OCI-LY7 (cell line): ENCODE results near the gene ISLR2. TPM values are rescaled to one million over a fixed set of nuclear protein-coding genes. Genes with fewer than 3 reads are reported as not detected.

Experiments used
- BruUV-seq: library from RNA; stranded (reverse); fragments of 400-500 nt; replicated peaks from 2 replicates; lab custom pipeline; 2021; lab: Mats Ljungman, UMichigan
- CTCF ChIA-PET: fragments of 300-600 bp; sonication (Branson Sonifier 250); formaldehyde crosslinking; loops from one replicate; lab custom pipeline; 2022; ENCODE audit warnings: antibody characterized with exemption; ENCODE audit not compliant: unreplicated experiment; lab: Charles Lee
- POLR2A ChIA-PET: fragments of 300-600 bp; sonication (Branson Sonifier 250); formaldehyde crosslinking; loops from one replicate; lab custom pipeline; 2022; ENCODE audit warnings: antibody characterized with exemption; lab: Charles Lee
- DNase-seq: peaks from one replicate; pipeline ENCODE4 v3.0.0-alpha.2; 2015; ENCODE audit warnings: low spot score
- H2AFZ ChIP-seq: fragments of 200-600 bp; sonication (generic), shearing (Covaris generic); 2 replicates; pipeline ENCODE4 v1.6.1; 2014; ENCODE audit warnings: mild to moderate bottlenecking, antibody characterized with exemption, low read length, moderate library complexity
- H3K27ac ChIP-seq: fragments of 200-600 bp; sonication (generic); 2 replicates; pipeline ENCODE4 v1.5.1; 2014; ENCODE audit warnings: mixed run types, low read depth, mild to moderate bottlenecking, moderate library complexity, low read length, inconsistent platforms; ENCODE audit not compliant: poor library complexity, severe bottlenecking
- H3K36me3 ChIP-seq: fragments of 200-600 bp; sonication (generic); 2 replicates; pipeline ENCODE4 v1.6.1; 2014; ENCODE audit warnings: mild to moderate bottlenecking, antibody characterized with exemption, low read length, moderate library complexity, mixed read lengths; ENCODE audit not compliant: insufficient read depth
- H3K4me1 ChIP-seq: fragments of 200-600 bp; sonication (generic); 2 replicates; pipeline ENCODE4 v1.5.1; 2014; ENCODE audit warnings: mild to moderate bottlenecking, low read length; ENCODE audit not compliant: insufficient read depth, poor library complexity, severe bottlenecking
- H3K4me2 ChIP-seq: fragments of 200-600 bp; sonication (generic); 2 replicates; pipeline ENCODE4 v1.6.1; 2014; ENCODE audit warnings: mild to moderate bottlenecking, low read length
- H3K4me3 ChIP-seq: fragments of 200-600 bp; sonication (generic); 2 replicates; pipeline ENCODE4 v1.5.1; 2014; ENCODE audit warnings: mild to moderate bottlenecking, low read depth, low read length; ENCODE audit not compliant: poor library complexity, severe bottlenecking
- H3K79me2 ChIP-seq: fragments of 200-600 bp; sonication (generic); 2 replicates; pipeline ENCODE4 v1.6.1; 2016; ENCODE audit warnings: low read depth, mild to moderate bottlenecking, low read length, moderate library complexity, mixed read lengths; ENCODE audit not compliant: insufficient read depth
- H3K9me2 ChIP-seq: fragments of 200-600 bp; sonication (generic); 2 replicates; pipeline ENCODE4 v1.6.1; 2016; ENCODE audit warnings: mild to moderate bottlenecking, low read length, mixed read lengths; ENCODE audit not compliant: insufficient read depth
- H3K9me3 ChIP-seq: fragments of 200-600 bp; sonication (generic); 2 replicates; pipeline ENCODE4 v1.6.1; 2014; ENCODE audit warnings: mild to moderate bottlenecking, mixed run types, low read length, mixed read lengths
- H4K20me1 ChIP-seq: fragments of 200-600 bp; sonication (generic); 2 replicates; pipeline ENCODE4 v1.6.1; 2014; ENCODE audit warnings: mild to moderate bottlenecking, antibody characterized with exemption, low read length, moderate library complexity, mixed read lengths; ENCODE audit not compliant: insufficient read depth
- EZH2phosphoT487 ChIP-seq: fragments of 200-600 bp; sonication (generic); IDR thresholded peaks from 2 replicates; pipeline ENCODE4 v1.6.1; 2018; ENCODE audit warnings: low read depth, borderline replicate concordance, mild to moderate bottlenecking, mixed run types, antibody characterized with exemption, low read length, moderate library complexity, mixed read lengths
- intact Hi-C: fragments of 100-400 bp; cut with micrococcal nuclease; formaldehyde crosslinking; loops from one replicate; pipeline ENCODE4 v1.10.0; 2022; ENCODE audit not compliant: unreplicated experiment
- total RNA-seq, 2 experiments: library from RNA; depleted of rRNA in 1 of 2; stranded (reverse); fragments of >200 nt in 1 of 2; shearing (Covaris generic) in 1 of 2; gene quantifications; 2 replicates each; pipeline ENCODE4 v1.2.3, GENCODE V29; 2014 to 2022
- TF ChIP-seq, protein P1 (sequence below): fragments of 200-600 bp; sonication (generic); conservative IDR thresholded peaks from 2 replicates; pipeline ENCODE4 v1.5.1; 2014; ENCODE audit warnings: mild to moderate bottlenecking, antibody characterized with exemption, low read length, moderate library complexity, mixed read lengths

ISLR2 gene
- total RNA-seq, 2 experiments from 2014 or later: not detected

DNA sequence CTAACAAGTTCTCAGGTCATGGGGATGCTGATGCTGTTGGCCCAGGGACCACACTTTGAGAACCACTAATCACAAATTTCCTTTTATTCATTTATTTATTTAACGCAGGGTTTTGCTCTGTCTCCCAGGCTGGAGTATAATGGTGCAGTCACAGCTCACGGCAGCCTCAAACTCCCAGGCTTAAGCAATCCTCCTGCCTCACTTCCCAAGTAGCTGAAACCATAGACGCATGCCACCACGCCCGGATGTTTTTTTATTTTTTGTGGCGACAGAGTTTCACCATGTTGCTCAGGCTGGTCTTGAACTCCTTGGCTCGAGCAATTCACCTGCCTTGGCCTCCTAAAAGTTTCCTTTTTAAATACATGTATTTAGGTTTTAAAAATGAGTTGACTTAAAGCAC is 20.7 kb upstream of the ISLR2 start:
- Histone ChIP-seq H3K36me3 (no peaks in the 10 kb centered on the region), H3K9me2 (no peaks in the 10 kb centered on the region), H3K4me2 (no peak overlapping the region), H2AFZ (no peak overlapping the region), H4K20me1 (no peaks in the 10 kb centered on the region), H3K9me3 (no peaks in the 10 kb centered on the region), H3K4me3 (no peak overlapping the region), H3K4me1 (no peaks in the 10 kb centered on the region), H3K79me2 (no peaks in the 10 kb centered on the region), H3K27ac (no peak overlapping the region)
- intact Hi-C loops: no loop called here
- ChIA-PET POLR2A (no interaction called here), CTCF (no interaction called here)
- no TSS peak for BruUV-seq
- DNase-seq: no peak
- TF ChIP-seq EZH2phosphoT487: no peak
- TF ChIP-seq, protein P1, sequence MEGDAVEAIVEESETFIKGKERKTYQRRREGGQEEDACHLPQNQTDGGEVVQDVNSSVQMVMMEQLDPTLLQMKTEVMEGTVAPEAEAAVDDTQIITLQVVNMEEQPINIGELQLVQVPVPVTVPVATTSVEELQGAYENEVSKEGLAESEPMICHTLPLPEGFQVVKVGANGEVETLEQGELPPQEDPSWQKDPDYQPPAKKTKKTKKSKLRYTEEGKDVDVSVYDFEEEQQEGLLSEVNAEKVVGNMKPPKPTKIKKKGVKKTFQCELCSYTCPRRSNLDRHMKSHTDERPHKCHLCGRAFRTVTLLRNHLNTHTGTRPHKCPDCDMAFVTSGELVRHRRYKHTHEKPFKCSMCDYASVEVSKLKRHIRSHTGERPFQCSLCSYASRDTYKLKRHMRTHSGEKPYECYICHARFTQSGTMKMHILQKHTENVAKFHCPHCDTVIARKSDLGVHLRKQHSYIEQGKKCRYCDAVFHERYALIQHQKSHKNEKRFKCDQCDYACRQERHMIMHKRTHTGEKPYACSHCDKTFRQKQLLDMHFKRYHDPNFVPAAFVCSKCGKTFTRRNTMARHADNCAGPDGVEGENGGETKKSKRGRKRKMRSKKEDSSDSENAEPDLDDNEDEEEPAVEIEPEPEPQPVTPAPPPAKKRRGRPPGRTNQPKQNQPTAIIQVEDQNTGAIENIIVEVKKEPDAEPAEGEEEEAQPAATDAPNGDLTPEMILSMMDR: no peak

DNA sequence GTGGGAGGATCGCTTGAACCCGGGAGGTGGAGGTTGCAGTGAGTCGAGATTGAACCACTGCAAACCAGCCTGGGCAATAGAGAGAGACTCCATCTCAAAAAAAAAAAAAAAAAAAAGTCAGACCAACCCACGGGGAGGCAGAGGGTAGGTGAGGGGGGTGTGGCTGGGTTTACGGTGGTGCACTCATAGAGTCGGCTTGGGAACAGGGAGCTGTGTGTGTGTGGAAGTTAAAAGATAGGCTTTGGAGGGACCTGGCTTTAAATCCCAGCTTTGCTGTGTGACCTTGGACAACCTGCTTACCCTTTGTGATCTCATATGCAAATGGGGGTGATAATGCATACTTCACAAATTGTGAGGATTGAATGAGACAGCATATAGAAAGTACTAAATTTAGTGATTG is 10.0 kb upstream of the ISLR2 start:
- Histone ChIP-seq H3K4me1 (peaks cover 23% of the 10 kb centered on the region), H3K9me3 (no peaks in the 10 kb centered on the region), H4K20me1 (no peaks in the 10 kb centered on the region), H3K9me2 (no peaks in the 10 kb centered on the region), H2AFZ (no peak overlapping the region), H3K36me3 (no peaks in the 10 kb centered on the region), H3K27ac (no peak overlapping the region), H3K79me2 (no peaks in the 10 kb centered on the region), H3K4me3 (no peak overlapping the region), H3K4me2 (no peak overlapping the region)
- ChIA-PET POLR2A (interaction anchor here (0.7 kb wide), 1 partner anchor 213 kb away, joined by 5 read pairs; no protein-coding TSS in a partner anchor), CTCF (no interaction called here)
- TF ChIP-seq, protein P1: no peak
- TF ChIP-seq EZH2phosphoT487: no peak
- no peak for DNase-seq
- BruUV-seq: no TSS peak
- intact Hi-C loops: loop anchor here (10.0 kb wide), 1 partner anchor 1154 kb away; no protein-coding TSS in a partner anchor

DNA sequence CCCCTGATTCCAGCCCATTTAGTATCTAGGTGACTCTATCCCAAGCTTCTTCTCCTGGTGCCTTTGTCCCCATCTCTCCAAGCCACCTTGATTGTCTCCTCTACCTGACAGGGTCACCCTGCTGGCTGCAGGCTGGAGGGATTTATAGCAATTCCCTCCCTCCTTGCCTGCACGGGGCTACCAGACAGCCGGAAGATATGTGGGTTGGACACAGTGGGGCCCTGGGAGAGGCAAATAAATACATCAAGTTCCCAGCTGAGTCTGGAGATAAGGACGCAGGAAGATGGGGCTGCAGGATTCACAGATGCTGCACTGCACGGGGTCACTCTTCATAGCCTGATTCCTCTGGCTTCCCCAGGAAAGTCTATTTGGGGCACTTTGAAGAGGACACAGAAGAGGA is 9.3 kb upstream of the ISLR2 start:
- Histone ChIP-seq H3K4me3 (no peak overlapping the region), H3K79me2 (no peaks in the 10 kb centered on the region), H2AFZ (no peak overlapping the region), H3K9me3 (no peaks in the 10 kb centered on the region), H3K27ac (no peak overlapping the region), H3K4me1 (peaks cover 23% of the 10 kb centered on the region), H3K36me3 (no peaks in the 10 kb centered on the region), H4K20me1 (no peaks in the 10 kb centered on the region), H3K9me2 (no peaks in the 10 kb centered on the region), H3K4me2 (no peak overlapping the region)
- no peak for TF ChIP-seq EZH2phosphoT487
- TF ChIP-seq, protein P1: no peak
- DNase-seq: no peak
- intact Hi-C loops: loop anchor here (10.0 kb wide), 1 partner anchor 1154 kb away; no protein-coding TSS in a partner anchor
- CTCF ChIA-PET: no interaction called here
- POLR2A ChIA-PET: interaction anchor here (0.7 kb wide), 1 partner anchor 212 kb away, joined by 5 read pairs; no protein-coding TSS in a partner anchor
- BruUV-seq: no TSS peak
